ENCODE measurements around the gene KCNAB1. TPM values are rescaled to one million over a fixed set of nuclear protein-coding genes. Genes with fewer than 3 reads are reported as not detected.

The KCNAB1 gene
- total and polyA plus RNA-seq, 2 experiments from 2014 or later, result 0.80 to 1.4 TPM

GRCh38 chr3:156582532-156583183 lies 462.3 kb downstream of the KCNAB1 start:
- no peaks in the 10 kb centered on the region for H4K20me1 ChIP-seq (ENCODE audit: insufficient read depth, poor library complexity, severe bottlenecking)
- DNase-seq (ENCODE audit: low spot score), result no peak
- no peaks in the 10 kb centered on the region for H3K27me3 ChIP-seq
- H3K9me2 ChIP-seq (replicated peaks; ENCODE audit: insufficient read depth), result no peaks in the 10 kb centered on the region
- H3K9me3 ChIP-seq (ENCODE audit: low read depth), result no peaks in the 10 kb centered on the region
- H3K36me3 ChIP-seq (replicated peaks; ENCODE audit: insufficient read depth, low read depth), result no peaks in the 10 kb centered on the region
- no peaks in the 10 kb centered on the region for H3K79me2 ChIP-seq
- TF ChIP-seq EZH2phosphoT487 (IDR thresholded peaks at IDR 0.05; ENCODE audit: low read depth, severe bottlenecking, unreplicated experiment) (no peak), EZH2 (IDR thresholded peaks at IDR 0.05; ENCODE audit: borderline replicate concordance) (no peak), CTCF (IDR thresholded peaks at IDR 0.05; ENCODE audit: poor library complexity) (no peak)
- 96% methylated on average over 4 of the region's 4 CpGs for WGBS (ENCODE audit: low lambda C conversion rate, missing lambda C conversion rate)
- no peak overlapping the region for H3K27ac ChIP-seq
- no peak overlapping the region for H3K4me2 ChIP-seq
- no peak overlapping the region for H2AFZ ChIP-seq
- no peak overlapping the region for H3K4me3 ChIP-seq
- H3K4me1 ChIP-seq (ENCODE audit: insufficient read depth), result no peaks in the 10 kb centered on the region

GRCh38 chr3:156583469-156583868 lies 463.1 kb downstream of the KCNAB1 start:
- TF ChIP-seq EZH2 (IDR thresholded peaks at IDR 0.05; ENCODE audit: borderline replicate concordance) (no peak), CTCF (IDR thresholded peaks at IDR 0.05; ENCODE audit: poor library complexity) (no peak), EZH2phosphoT487 (IDR thresholded peaks at IDR 0.05; ENCODE audit: low read depth, severe bottlenecking, unreplicated experiment) (no peak)
- Histone ChIP-seq H4K20me1 (ENCODE audit: insufficient read depth, poor library complexity, severe bottlenecking) (no peaks in the 10 kb centered on the region), H2AFZ (no peak overlapping the region), H3K4me3 (no peak overlapping the region), H3K4me1 (ENCODE audit: insufficient read depth) (no peaks in the 10 kb centered on the region), H3K36me3 (replicated peaks; ENCODE audit: insufficient read depth, low read depth) (no peaks in the 10 kb centered on the region), H3K9me3 (ENCODE audit: low read depth) (no peaks in the 10 kb centered on the region), H3K4me2 (no peak overlapping the region), H3K79me2 (no peaks in the 10 kb centered on the region), H3K9me2 (replicated peaks; ENCODE audit: insufficient read depth) (no peaks in the 10 kb centered on the region), H3K27me3 (no peaks in the 10 kb centered on the region), H3K27ac (no peak overlapping the region)
- no peak for DNase-seq (ENCODE audit: low spot score)

- Histone ChIP-seq H3K9me3 (ENCODE audit: low read depth) (no peaks in the 10 kb centered on the region), H3K79me2 (no peaks in the 10 kb centered on the region), H2AFZ (no peak overlapping the region), H3K4me3 (no peak overlapping the region), H3K27me3 (no peaks in the 10 kb centered on the region), H3K4me1 (ENCODE audit: insufficient read depth) (no peaks in the 10 kb centered on the region), H3K36me3 (replicated peaks; ENCODE audit: insufficient read depth, low read depth) (no peaks in the 10 kb centered on the region), H3K27ac (no peak overlapping the region), H3K4me2 (no peak overlapping the region), H3K9me2 (replicated peaks; ENCODE audit: insufficient read depth) (no peaks in the 10 kb centered on the region), H4K20me1 (ENCODE audit: insufficient read depth, poor library complexity, severe bottlenecking) (no peaks in the 10 kb centered on the region)
- DNase-seq (ENCODE audit: low spot score), result no peak
- 87% methylated on average over 5 of the region's 5 CpGs for WGBS (ENCODE audit: low lambda C conversion rate, missing lambda C conversion rate)
- no peak for TF ChIP-seq EZH2 (IDR thresholded peaks at IDR 0.05; ENCODE audit: borderline replicate concordance)
- TF ChIP-seq EZH2phosphoT487 (IDR thresholded peaks at IDR 0.05; ENCODE audit: low read depth, severe bottlenecking, unreplicated experiment), result no peak
- TF ChIP-seq CTCF (IDR thresholded peaks at IDR 0.05; ENCODE audit: poor library complexity), result no peak
Measured at GRCh38 chr3:156586905-156587759, 466.8 kb downstream of the KCNAB1 start.

All from hepatocyte (in vitro differentiated cells).